HEK293 (cell line): Measurements from ENCODE around the gene C1orf141.

Source experiments
- ZBTB20 ChIP-seq: fragments of 450-650 bp; formaldehyde crosslinking; IDR thresholded peaks from 2 replicates; pipeline ENCODE4 v1.5.1; 2016; ENCODE audit warnings: missing biosample characterization, missing genetic modification characterization
- ZNF549 ChIP-seq: fragments of 450-650 bp; IDR thresholded peaks from 2 replicates; pipeline ENCODE4 v1.5.1; 2018; ENCODE audit warnings: missing biosample characterization, missing genetic modification characterization, mild to moderate bottlenecking, inconsistent platforms, moderate library complexity
- TF ChIP-seq, protein P1 (sequence below): fragments of 450-650 bp; formaldehyde crosslinking; IDR thresholded peaks from 2 replicates; pipeline ENCODE4 v1.5.1; 2016; ENCODE audit warnings: missing biosample characterization, missing genetic modification characterization
- TF ChIP-seq, protein P2 (sequence below): fragments of 450-650 bp; formaldehyde crosslinking; IDR thresholded peaks from 2 replicates; pipeline ENCODE4 v1.5.1; 2016; ENCODE audit warnings: missing biosample characterization, missing genetic modification characterization

DNA sequence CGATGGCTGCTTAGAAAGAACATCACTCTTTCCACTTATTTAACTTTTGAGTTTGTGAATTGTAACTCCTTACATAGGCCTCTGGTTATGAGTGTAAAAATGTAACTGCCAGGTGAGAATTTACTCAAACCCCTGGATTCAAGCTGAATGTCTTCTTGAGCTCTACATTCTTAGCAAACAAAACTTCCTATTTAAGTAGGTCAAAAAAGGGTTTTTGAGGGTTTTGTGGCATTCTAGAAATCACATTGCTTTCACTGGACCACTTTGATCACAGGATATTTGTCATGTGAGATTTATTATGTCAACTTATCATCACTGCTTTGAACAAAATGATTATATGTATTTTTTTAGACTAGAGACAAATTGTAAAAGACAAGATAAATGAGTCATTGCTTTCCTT is 37.2 kb upstream of the C1orf141 start:
- TF ChIP-seq, protein P1, sequence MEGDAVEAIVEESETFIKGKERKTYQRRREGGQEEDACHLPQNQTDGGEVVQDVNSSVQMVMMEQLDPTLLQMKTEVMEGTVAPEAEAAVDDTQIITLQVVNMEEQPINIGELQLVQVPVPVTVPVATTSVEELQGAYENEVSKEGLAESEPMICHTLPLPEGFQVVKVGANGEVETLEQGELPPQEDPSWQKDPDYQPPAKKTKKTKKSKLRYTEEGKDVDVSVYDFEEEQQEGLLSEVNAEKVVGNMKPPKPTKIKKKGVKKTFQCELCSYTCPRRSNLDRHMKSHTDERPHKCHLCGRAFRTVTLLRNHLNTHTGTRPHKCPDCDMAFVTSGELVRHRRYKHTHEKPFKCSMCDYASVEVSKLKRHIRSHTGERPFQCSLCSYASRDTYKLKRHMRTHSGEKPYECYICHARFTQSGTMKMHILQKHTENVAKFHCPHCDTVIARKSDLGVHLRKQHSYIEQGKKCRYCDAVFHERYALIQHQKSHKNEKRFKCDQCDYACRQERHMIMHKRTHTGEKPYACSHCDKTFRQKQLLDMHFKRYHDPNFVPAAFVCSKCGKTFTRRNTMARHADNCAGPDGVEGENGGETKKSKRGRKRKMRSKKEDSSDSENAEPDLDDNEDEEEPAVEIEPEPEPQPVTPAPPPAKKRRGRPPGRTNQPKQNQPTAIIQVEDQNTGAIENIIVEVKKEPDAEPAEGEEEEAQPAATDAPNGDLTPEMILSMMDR, result no peak
- TF ChIP-seq, protein P2, sequence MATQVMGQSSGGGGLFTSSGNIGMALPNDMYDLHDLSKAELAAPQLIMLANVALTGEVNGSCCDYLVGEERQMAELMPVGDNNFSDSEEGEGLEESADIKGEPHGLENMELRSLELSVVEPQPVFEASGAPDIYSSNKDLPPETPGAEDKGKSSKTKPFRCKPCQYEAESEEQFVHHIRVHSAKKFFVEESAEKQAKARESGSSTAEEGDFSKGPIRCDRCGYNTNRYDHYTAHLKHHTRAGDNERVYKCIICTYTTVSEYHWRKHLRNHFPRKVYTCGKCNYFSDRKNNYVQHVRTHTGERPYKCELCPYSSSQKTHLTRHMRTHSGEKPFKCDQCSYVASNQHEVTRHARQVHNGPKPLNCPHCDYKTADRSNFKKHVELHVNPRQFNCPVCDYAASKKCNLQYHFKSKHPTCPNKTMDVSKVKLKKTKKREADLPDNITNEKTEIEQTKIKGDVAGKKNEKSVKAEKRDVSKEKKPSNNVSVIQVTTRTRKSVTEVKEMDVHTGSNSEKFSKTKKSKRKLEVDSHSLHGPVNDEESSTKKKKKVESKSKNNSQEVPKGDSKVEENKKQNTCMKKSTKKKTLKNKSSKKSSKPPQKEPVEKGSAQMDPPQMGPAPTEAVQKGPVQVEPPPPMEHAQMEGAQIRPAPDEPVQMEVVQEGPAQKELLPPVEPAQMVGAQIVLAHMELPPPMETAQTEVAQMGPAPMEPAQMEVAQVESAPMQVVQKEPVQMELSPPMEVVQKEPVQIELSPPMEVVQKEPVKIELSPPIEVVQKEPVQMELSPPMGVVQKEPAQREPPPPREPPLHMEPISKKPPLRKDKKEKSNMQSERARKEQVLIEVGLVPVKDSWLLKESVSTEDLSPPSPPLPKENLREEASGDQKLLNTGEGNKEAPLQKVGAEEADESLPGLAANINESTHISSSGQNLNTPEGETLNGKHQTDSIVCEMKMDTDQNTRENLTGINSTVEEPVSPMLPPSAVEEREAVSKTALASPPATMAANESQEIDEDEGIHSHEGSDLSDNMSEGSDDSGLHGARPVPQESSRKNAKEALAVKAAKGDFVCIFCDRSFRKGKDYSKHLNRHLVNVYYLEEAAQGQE, result no peak
- TF ChIP-seq ZBTB20 (tag by site-specific recombination), result no peak
- TF ChIP-seq ZNF549, result no peak
